Lung (tissue), 16 donors: ENCODE results near the gene ZNF415. TPM values are rescaled to one million over a fixed set of nuclear protein-coding genes. Genes with fewer than 3 reads are reported as not detected.
A peak's percentile ranks its signal among the peaks of the same experiment; 100 is the strongest.

ENCODE experiments used
- ATAC-seq: fragments of 200-7000 bp; cut with Tn5 transposase; one replicate; pipeline ENCODE4 v1.9.1; 2020; ENCODE audit warnings: moderate number of reproducible peaks; ENCODE audit not compliant: insufficient read depth, low FRiP score
- DNase-seq, 3 donors: peaks; one replicate each; pipeline ENCODE4 v3.0.0-alpha.2; 2013 to 2017
- H3K27ac ChIP-seq, 2 donors: one replicate each; pipeline ENCODE4 v1.5.1; 2013; ENCODE audit warnings: mild to moderate bottlenecking in 2 of 2, moderate library complexity in 2 of 2, control low read depth in 1 of 2, inconsistent platforms in 1 of 2, low read depth in 1 of 2, low read length in 1 of 2
- H3K27me3 ChIP-seq, 3 donors: one replicate each; pipeline ENCODE4 v1.5.1; 2013; ENCODE audit warnings: low read length in 2 of 3; ENCODE audit not compliant: control insufficient read depth in 3 of 3, insufficient read depth in 3 of 3
- H3K36me3 ChIP-seq, 4 donors: one replicate each; pipeline ENCODE4 v1.5.1; 2013; ENCODE audit warnings: low read length in 4 of 4, mild to moderate bottlenecking in 1 of 4, moderate library complexity in 1 of 4; ENCODE audit not compliant: control insufficient read depth in 4 of 4, insufficient read depth in 4 of 4
- H3K4me1 ChIP-seq, 5 donors: one replicate each; pipeline ENCODE4 v1.5.1; 2013; ENCODE audit warnings: low read length in 5 of 5, mild to moderate bottlenecking in 2 of 5, moderate library complexity in 1 of 5; ENCODE audit not compliant: control insufficient read depth in 5 of 5, insufficient read depth in 5 of 5
- H3K4me3 ChIP-seq: one replicate; pipeline ENCODE4 v1.5.1; 2013; ENCODE audit warnings: mild to moderate bottlenecking, control low read depth, moderate library complexity
- H3K9ac ChIP-seq, 2 donors: one replicate each; pipeline ENCODE4 v1.5.1; 2013; ENCODE audit warnings: low read length in 2 of 2, control low read depth in 1 of 2; ENCODE audit not compliant: insufficient read depth in 1 of 2
- H3K9me3 ChIP-seq, 4 donors: one replicate each; pipeline ENCODE4 v1.5.1; 2013; ENCODE audit warnings: low read length in 3 of 4, mild to moderate bottlenecking in 1 of 4, moderate library complexity in 1 of 4; ENCODE audit not compliant: control insufficient read depth in 4 of 4, insufficient read depth in 3 of 4
- WGBS, 2 donors: extraction: QIAGEN DNeasy Blood & Tissue Kit; methylation state at CpG; one replicate each; pipeline ENCODE4 v1.1.7; 2013; 5-methylcytosine and 5-hydroxymethylcytosine counted together
- long read RNA-seq, 5 donors: transcript quantifications; one replicate each; lab custom pipeline, GENCODE V29; 2026
- polyA plus RNA-seq, 2 donors: library from polyadenylated mRNA; stranded (reverse); fragments of 200-250 nt; gene quantifications; one replicate each; pipeline ENCODE4 v1.2.1, GENCODE V29; 2013
- total RNA-seq, 2 donors: library from RNA; depleted of rRNA in 1 of 2; stranded (reverse); fragments of >200 nt in 1 of 2; gene quantifications; one replicate each; pipeline ENCODE4 v1.2.1, GENCODE V29; 2014 to 2021
- TF ChIP-seq, protein P1 (sequence below): IDR thresholded peaks from 2 replicates; pipeline ENCODE4 v1.5.1; 2012; ENCODE audit warnings: mild to moderate bottlenecking; ENCODE audit errors: control extremely low read depth, extremely low read depth
- donor health status: control.
- donor health status: control.
- donor health status: Bipolar disorder and iron deficiency.
- donor health status: healthy.
- donor health status: DM: yes; HTN: yes; CAD: no.

The ZNF415 gene
- total RNA-seq: 10 to 100 TPM in 1 of 2 donors, 1 to 10 TPM in 1; 4.5 to 16.6 TPM
- polyA plus RNA-seq: 1 to 10 TPM; 3.1 to 3.3 TPM
- long read RNA-seq, donor 1, partial matches to known transcripts: 13 of 17 reads
- long read RNA-seq, donor 1, other reads (novel, unspliced or antisense): 0 of 17 reads
- long read RNA-seq, donor 2, partial matches to known transcripts: 0 of 4 reads
- long read RNA-seq, donor 2, other reads (novel, unspliced or antisense): 0 of 4 reads
- long read RNA-seq, donor 3, partial matches to known transcripts: 0 of 3 reads
- long read RNA-seq, donor 3, other reads (novel, unspliced or antisense): 0 of 3 reads
- long read RNA-seq, donor 4, partial matches to known transcripts: 0 of 2 reads
- long read RNA-seq, donor 4, other reads (novel, unspliced or antisense): 0 of 2 reads
- long read RNA-seq, donor 5, partial matches to known transcripts: 0 of 2 reads
- long read RNA-seq, donor 5, other reads (novel, unspliced or antisense): 0 of 2 reads

DNA sequence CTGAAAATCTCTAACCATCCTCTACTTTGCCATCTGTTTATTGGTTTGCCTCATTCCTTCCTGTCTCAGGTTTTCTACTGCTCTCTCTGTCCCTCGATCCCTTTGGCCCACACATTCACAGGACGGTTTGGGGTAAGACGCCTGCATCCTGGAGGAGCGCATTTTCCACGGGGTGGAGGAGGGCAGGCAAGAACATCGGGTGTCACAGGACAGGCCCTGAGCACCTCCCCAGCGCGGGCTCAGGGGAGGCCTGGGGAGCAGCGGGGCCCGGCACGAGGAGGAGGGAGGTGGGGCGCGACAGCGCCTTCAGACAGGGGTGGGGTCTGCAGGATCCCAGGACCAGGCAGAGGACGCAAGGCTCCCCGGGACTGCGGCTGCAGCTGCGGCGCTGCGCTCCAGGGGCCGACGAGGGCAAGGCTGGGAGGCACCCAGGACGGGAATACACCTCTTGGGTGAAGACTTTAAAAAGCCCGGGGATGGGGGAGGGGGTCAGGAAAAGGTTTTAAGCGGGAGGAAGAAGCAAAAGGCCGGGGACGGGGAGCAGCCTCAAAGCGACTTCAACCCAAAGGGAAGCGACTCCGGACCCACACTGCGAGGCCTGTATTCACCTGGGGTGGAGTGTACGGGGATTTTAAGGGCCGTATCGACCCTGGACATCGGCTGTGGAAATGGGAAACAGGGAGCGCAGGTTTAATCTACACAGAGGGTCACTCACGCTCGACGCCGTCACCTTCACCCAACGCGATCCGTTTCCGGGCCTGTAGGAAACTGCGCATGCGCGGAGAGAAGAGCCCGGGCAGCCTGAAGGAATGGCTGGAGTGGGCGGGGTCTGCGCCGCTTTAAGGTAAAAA, at the start of gene ZNF415:
Gene ZNF415, minus strand, starts transcription at position 770 of the 851 bp plus-strand sequence. CDS start 10,234 bp downstream, outside the sequence.
- ATAC-seq (no peak), DNase-seq (peak; percentile 91 to 95 (median 93))
- 1 to 2% methylated on average over 50 to 51 of the region's 51 CpGs for WGBS, 2 donors
- TF ChIP-seq, protein P1, sequence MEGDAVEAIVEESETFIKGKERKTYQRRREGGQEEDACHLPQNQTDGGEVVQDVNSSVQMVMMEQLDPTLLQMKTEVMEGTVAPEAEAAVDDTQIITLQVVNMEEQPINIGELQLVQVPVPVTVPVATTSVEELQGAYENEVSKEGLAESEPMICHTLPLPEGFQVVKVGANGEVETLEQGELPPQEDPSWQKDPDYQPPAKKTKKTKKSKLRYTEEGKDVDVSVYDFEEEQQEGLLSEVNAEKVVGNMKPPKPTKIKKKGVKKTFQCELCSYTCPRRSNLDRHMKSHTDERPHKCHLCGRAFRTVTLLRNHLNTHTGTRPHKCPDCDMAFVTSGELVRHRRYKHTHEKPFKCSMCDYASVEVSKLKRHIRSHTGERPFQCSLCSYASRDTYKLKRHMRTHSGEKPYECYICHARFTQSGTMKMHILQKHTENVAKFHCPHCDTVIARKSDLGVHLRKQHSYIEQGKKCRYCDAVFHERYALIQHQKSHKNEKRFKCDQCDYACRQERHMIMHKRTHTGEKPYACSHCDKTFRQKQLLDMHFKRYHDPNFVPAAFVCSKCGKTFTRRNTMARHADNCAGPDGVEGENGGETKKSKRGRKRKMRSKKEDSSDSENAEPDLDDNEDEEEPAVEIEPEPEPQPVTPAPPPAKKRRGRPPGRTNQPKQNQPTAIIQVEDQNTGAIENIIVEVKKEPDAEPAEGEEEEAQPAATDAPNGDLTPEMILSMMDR: no peak
- H3K27ac ChIP-seq: peak within 1 kb of the TSS; percentile 87 to 89
- H3K9me3 ChIP-seq: peaks cover 0 to 16% (median 2%) of the 10 kb centered on the region in 4 donors
- H3K4me1 ChIP-seq: peaks cover 0 to 16% (median 6%) of the 10 kb centered on the region in 5 donors
- H3K36me3 ChIP-seq: no peaks in the 10 kb centered on the region
- peak within 1 kb of the TSS; percentile 71 for H3K4me3 ChIP-seq
- H3K27me3 ChIP-seq: no peaks in the 10 kb centered on the region
- peak within 1 kb of the TSS; percentile 57 to 89 for H3K9ac ChIP-seq

DNA sequence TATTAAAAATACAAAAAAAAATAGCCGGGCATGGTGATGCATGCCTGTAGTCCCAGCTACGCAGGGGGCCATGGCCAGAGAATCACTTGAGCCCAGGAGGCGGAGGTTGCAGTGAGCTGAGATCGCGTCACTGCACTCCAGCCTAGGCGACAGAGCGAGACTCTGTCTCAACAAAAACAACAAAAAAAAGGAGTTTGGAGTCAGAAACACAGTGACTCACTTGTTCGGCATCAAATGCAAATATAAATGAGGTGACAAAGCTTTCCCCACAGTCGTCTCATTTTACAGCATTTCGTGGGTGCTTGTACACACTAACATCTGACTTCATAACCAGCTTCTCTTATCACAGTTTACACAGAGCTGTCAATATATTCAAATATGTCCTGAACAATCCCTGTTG, 49.5 kb upstream of the ZNF415 start:
- WGBS, 2 donors: 92 to 98% methylated on average over 10 of the region's 10 CpGs
- peaks cover 0 to 7% (median 0%) of the 10 kb centered on the region in 4 donors for H3K9me3 ChIP-seq
- ATAC-seq: no peak
- TF ChIP-seq, protein P1: no peak
- no peak for DNase-seq
- H3K9ac ChIP-seq: no peak overlapping the region
- H3K27ac ChIP-seq: no peak overlapping the region
- peaks cover 0 to 7% (median 1%) of the 10 kb centered on the region in 4 donors for H3K36me3 ChIP-seq
- H3K27me3 ChIP-seq: no peaks in the 10 kb centered on the region
- no peaks in the 10 kb centered on the region for H3K4me1 ChIP-seq
- H3K4me3 ChIP-seq: no peak overlapping the region

DNA sequence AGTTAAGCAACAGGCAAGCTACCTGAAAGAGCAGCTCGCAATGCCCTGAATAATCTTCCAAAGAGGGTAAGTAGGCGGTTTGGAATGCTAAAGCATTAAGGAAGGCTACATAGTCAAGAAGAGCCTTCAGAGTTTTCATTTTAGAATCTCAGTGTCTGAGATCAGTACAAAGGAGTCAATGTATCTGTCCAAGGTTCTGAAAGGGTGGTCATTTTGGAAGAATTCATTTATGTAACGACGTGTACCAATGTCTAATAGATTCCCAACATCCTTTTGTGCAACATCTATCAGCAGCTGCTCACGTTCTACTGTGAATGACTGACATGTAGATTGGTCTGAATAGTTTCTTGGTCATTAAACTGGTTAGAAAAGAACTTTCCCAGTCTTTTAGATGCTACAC, 45.3 kb upstream of the ZNF415 start:
- no peaks in the 10 kb centered on the region for H3K4me1 ChIP-seq
- ATAC-seq (no peak), DNase-seq (peak in 1 of 3 donors; percentile 20)
- peaks cover 0 to 12% (median under 1%) of the 10 kb centered on the region in 4 donors for H3K9me3 ChIP-seq
- no peak overlapping the region for H3K9ac ChIP-seq
- WGBS, 2 donors: 92 to 93% methylated on average over 5 of the region's 5 CpGs
- no peak overlapping the region for H3K4me3 ChIP-seq
- no peak overlapping the region for H3K27ac ChIP-seq
- no peaks in the 10 kb centered on the region for H3K27me3 ChIP-seq
- peaks cover 0 to 8% (median 3%) of the 10 kb centered on the region in 4 donors for H3K36me3 ChIP-seq
- TF ChIP-seq, protein P1: no peak
